Measurements from ENCODE around the gene AASDH.

DNA sequence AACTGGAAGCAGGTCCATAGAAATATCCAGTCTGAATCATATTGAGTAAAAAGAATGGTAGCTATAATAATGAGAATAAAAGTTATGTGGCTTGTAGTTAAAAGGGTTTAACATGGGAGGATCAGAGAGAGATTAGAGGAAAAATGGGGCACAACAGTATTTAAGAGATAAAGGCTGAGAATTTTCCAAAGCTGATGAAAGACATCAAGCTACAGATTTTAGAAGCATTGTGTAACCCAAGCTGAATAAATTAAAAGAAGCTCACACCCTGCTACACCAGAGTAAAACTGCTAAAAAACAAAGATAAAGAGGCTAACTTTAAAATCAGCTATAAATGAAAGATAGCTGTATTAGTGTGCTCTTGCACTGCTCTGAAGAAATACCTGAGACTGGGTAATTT lies 94.2 kb downstream of the AASDH start:
- TF ChIP-seq EZH2 (IDR thresholded peaks at IDR 0.05; ENCODE audit: low read length, unreplicated experiment) = no peak
- TF ChIP-seq, protein P1, sequence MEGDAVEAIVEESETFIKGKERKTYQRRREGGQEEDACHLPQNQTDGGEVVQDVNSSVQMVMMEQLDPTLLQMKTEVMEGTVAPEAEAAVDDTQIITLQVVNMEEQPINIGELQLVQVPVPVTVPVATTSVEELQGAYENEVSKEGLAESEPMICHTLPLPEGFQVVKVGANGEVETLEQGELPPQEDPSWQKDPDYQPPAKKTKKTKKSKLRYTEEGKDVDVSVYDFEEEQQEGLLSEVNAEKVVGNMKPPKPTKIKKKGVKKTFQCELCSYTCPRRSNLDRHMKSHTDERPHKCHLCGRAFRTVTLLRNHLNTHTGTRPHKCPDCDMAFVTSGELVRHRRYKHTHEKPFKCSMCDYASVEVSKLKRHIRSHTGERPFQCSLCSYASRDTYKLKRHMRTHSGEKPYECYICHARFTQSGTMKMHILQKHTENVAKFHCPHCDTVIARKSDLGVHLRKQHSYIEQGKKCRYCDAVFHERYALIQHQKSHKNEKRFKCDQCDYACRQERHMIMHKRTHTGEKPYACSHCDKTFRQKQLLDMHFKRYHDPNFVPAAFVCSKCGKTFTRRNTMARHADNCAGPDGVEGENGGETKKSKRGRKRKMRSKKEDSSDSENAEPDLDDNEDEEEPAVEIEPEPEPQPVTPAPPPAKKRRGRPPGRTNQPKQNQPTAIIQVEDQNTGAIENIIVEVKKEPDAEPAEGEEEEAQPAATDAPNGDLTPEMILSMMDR (conservative IDR thresholded peaks at IDR 0.05; ENCODE audit: low read depth, low read length) = no peak
